Fibroblast of pulmonary artery (primary cell): ENCODE results near the gene PRICKLE3.
"Not testable (repeated sequence)": the region's sequence is repeated elsewhere in the genome, so short reads cannot be mapped to it uniquely, and the experiment has no call there.

Experiments
- DNase-seq: peaks from one replicate; pipeline ENCODE4 v3.0.0-alpha.2; 2010; ENCODE audit warnings: low read depth
- H3K4me3 ChIP-seq: replicated peaks from 2 replicates; pipeline ENCODE4 v1.5.1; 2011; ENCODE audit warnings: low read depth, mild to moderate bottlenecking, control low read depth, low read length, moderate library complexity
- CTCF ChIP-seq: IDR thresholded peaks from 2 replicates; pipeline ENCODE4 v1.5.1; 2011; ENCODE audit warnings: mild to moderate bottlenecking, control low read depth, low read length, inconsistent platforms; ENCODE audit errors: missing control alignments

Gene PRICKLE3

GRCh38 chrX:49147282-49147681, 38.9 kb downstream of the PRICKLE3 start:
- no peak for DNase-seq
- no peak for TF ChIP-seq CTCF
- H3K4me3 ChIP-seq = no peak overlapping the region

DNA sequence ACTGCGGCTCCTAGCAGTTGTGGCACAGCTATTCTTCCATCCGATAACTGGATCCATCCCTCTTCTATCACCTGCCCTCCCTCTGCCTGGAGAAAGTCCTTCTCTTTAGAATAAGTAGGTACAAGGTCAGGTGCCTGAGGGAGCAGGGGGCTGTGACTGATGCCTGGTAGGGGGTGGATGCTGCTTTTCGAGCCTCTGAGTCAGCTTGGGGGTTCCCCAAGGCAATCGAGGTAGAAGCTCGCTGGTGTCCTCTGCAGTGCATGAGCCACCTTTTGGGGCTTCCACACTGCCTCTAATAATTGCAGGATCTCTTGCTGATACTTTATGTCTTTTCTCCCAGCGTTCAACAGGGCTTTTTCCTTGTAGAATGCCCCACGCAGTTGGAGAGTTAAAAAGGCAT, 43.0 kb downstream of the PRICKLE3 start:
- not testable (repeated sequence) for H3K4me3 ChIP-seq, DNase-seq

GRCh38 chrX:49142264-49142663, 43.9 kb downstream of the PRICKLE3 start:
- H3K4me3 ChIP-seq = not testable (repeated sequence)
- peak; percentile 15 for DNase-seq
- peak; percentile 44 for TF ChIP-seq CTCF

- H3K4me3 ChIP-seq = no peak overlapping the region
- no peak for TF ChIP-seq CTCF
- DNase-seq = no peak
Observed at GRCh38 chrX:49139713-49140112, 46.5 kb downstream of the PRICKLE3 start.

GRCh38 chrX:49137492-49137891, 48.7 kb downstream of the PRICKLE3 start:
- no peak for TF ChIP-seq CTCF
- DNase-seq = peak; percentile 13
- H3K4me3 ChIP-seq = no peak overlapping the region

DNA sequence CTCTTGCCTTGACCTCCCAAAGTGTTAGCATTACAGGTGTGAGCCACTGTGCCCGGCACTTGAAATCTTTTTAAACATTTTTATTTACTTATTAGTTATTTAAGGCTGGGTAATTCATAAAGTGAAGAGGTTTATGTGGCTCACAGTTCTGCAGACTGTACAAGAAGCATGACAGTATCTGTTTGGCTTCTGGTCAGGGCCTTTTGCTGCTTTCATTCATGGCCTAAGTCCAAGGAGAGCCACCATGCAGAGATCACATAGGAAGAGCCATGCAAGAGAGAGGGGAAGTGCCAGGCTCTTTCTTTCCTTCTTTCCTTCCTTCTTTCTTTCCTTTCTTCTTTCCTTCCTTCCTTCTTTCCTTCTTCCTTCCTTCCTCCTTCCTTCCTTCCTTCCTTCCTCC, 52.4 kb downstream of the PRICKLE3 start:
- TF ChIP-seq CTCF = no peak
- DNase-seq = no peak
- H3K4me3 ChIP-seq = no peak overlapping the region

- DNase-seq, H3K4me3 ChIP-seq: not testable (repeated sequence)
Observed at GRCh38 chrX:49132275-49132674, 53.9 kb downstream of the PRICKLE3 start.

DNA sequence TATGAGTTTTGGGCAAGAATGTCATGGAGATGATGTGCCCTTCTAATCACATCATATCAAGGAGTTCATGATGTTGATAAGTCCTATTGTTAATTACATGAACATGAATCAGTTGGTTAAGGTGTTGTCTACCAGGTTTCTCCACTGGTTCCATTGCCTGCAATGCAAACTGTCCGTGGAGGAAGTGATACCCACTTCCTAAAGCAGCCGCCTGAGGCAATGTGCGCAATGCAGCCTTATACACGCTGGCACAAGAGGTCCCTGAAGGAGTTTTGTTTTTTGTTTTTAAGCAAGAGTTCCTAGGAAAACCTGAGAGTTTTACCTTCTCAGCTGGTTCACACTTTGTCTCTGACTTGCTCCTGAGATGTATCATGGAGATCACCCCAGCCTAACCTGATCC, 56.7 kb downstream of the PRICKLE3 start:
- TF ChIP-seq CTCF = no peak
- DNase-seq = no peak
- H3K4me3 ChIP-seq = no peak overlapping the region

DNA sequence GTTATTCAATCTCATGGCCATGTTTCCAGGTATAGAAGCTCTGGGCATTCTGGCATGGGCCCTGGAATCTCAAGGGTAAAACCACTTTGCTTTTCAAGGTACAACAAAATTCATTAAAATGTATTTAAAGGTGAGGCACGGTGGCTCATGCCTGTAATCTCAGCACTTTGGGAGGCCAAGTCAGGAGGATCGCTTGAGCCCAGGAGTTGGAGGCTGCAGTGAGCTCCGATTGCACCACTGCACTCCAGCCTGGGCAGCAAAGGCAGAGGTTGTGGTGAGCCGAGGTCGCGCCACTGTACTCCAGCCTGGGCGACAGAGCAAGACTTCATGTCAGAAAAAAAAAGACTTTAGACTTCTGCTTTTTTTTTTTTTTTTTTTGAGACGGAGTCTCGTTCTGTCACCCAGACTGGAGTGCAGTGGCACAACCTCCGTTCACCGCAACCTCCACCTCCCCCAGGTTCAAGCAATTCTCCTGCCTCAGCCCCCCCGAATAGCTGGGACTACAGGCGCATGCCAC, 58.4 kb downstream of the PRICKLE3 start:
- DNase-seq, H3K4me3 ChIP-seq: not testable (repeated sequence)
